IPS-18a (cell line): Measurements from ENCODE around the gene PRKN.

Experiments
- H3K27ac ChIP-seq: one replicate; pipeline ENCODE4 v1.5.1; 2013; ENCODE audit warnings: low read length
- H3K27me3 ChIP-seq: one replicate; pipeline ENCODE4 v1.6.1; 2013; ENCODE audit warnings: mild to moderate bottlenecking, low read length; ENCODE audit not compliant: control insufficient read depth, insufficient read depth
- H3K36me3 ChIP-seq: one replicate; pipeline ENCODE4 v1.6.1; 2013; ENCODE audit warnings: low read depth, low read length; ENCODE audit not compliant: control insufficient read depth
- H3K4me1 ChIP-seq: one replicate; pipeline ENCODE4 v1.6.1; 2013; ENCODE audit warnings: low read depth, low read length; ENCODE audit not compliant: control insufficient read depth
- H3K4me3 ChIP-seq: one replicate; pipeline ENCODE4 v1.5.1; 2013; ENCODE audit warnings: low read length
- H3K9ac ChIP-seq: one replicate; pipeline ENCODE4 v1.6.1; 2013; ENCODE audit warnings: mild to moderate bottlenecking, low read length, moderate library complexity
- H3K9me3 ChIP-seq: one replicate; pipeline ENCODE4 v1.6.1; 2013; ENCODE audit warnings: low read depth, low read length; ENCODE audit not compliant: control insufficient read depth

The PRKN gene

GRCh38 chr6:162478192-162478671, 249.3 kb downstream of the PRKN start:
- H3K36me3 ChIP-seq = no peaks in the 10 kb centered on the region
- H3K27ac ChIP-seq = no peak overlapping the region
- no peaks in the 10 kb centered on the region for H3K4me1 ChIP-seq
- H3K4me3 ChIP-seq = no peak overlapping the region
- no peaks in the 10 kb centered on the region for H3K9me3 ChIP-seq
- no peaks in the 10 kb centered on the region for H3K27me3 ChIP-seq
- no peak overlapping the region for H3K9ac ChIP-seq

GRCh38 chr6:162474722-162475121, 252.8 kb downstream of the PRKN start:
- no peaks in the 10 kb centered on the region for H3K9me3 ChIP-seq
- no peak overlapping the region for H3K4me3 ChIP-seq
- H3K27ac ChIP-seq = no peak overlapping the region
- H3K9ac ChIP-seq = no peak overlapping the region
- H3K36me3 ChIP-seq = no peaks in the 10 kb centered on the region
- H3K4me1 ChIP-seq = no peaks in the 10 kb centered on the region
- no peaks in the 10 kb centered on the region for H3K27me3 ChIP-seq

DNA sequence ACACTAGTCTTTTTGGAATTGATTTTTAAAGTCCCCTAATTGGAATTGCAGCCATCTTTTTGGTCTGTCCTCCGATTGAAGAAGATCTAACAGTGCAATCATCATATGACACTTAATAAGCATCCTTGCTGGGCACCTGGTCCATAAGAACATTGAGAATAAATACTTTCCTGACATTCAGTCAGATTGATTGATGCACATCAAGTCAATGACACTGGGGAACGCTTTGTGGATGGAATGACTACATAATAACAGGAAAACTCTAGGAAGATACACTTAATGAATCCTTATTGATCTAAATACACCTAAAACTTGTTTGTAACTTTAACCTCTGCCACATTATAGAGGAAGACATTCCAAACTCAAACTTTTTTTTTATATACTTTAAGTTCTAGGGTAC, 255.7 kb downstream of the PRKN start:
- H3K4me3 ChIP-seq = no peak overlapping the region
- H3K9me3 ChIP-seq = no peaks in the 10 kb centered on the region
- no peaks in the 10 kb centered on the region for H3K36me3 ChIP-seq
- H3K27me3 ChIP-seq = no peaks in the 10 kb centered on the region
- no peaks in the 10 kb centered on the region for H3K4me1 ChIP-seq
- no peak overlapping the region for H3K27ac ChIP-seq
- H3K9ac ChIP-seq = no peak overlapping the region

GRCh38 chr6:162468326-162468725, 259.2 kb downstream of the PRKN start:
- Histone ChIP-seq H3K4me1 (no peaks in the 10 kb centered on the region), H3K4me3 (no peak overlapping the region), H3K9me3 (no peaks in the 10 kb centered on the region), H3K27me3 (no peaks in the 10 kb centered on the region), H3K9ac (no peak overlapping the region), H3K27ac (no peak overlapping the region), H3K36me3 (no peaks in the 10 kb centered on the region)

DNA sequence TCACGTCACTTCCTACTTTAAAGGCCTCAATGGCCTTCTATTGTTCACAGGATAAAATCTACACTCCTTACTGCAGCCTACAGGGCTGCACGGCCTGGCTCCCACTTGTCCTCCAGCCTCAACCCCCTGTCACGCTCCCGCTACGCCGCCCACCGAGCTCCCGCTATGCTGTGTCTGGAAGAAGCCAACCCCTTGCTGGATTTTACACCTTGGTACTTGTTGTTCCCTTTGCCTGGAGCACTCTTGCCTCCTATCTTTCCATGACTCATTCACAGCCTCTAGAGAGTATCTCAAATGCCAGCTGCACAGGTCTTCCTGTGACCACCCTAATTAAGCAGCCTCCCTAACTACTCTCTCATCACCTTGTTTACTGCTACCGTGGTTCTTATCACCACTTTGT, 259.9 kb downstream of the PRKN start:
- H3K36me3 ChIP-seq = no peaks in the 10 kb centered on the region
- H3K4me1 ChIP-seq = no peaks in the 10 kb centered on the region
- no peak overlapping the region for H3K9ac ChIP-seq
- H3K9me3 ChIP-seq = no peaks in the 10 kb centered on the region
- no peaks in the 10 kb centered on the region for H3K27me3 ChIP-seq
- no peak overlapping the region for H3K4me3 ChIP-seq
- no peak overlapping the region for H3K27ac ChIP-seq

- Histone ChIP-seq H3K4me1 (no peaks in the 10 kb centered on the region), H3K4me3 (no peak overlapping the region), H3K9me3 (no peaks in the 10 kb centered on the region), H3K27me3 (no peaks in the 10 kb centered on the region), H3K36me3 (no peaks in the 10 kb centered on the region), H3K27ac (no peak overlapping the region), H3K9ac (no peak overlapping the region)
These were observed 264.0 kb downstream of the PRKN start for GRCh38 chr6:162463576-162463975.

GRCh38 chr6:162459985-162460384, 267.6 kb downstream of the PRKN start:
- H3K27ac ChIP-seq = no peak overlapping the region
- no peak overlapping the region for H3K9ac ChIP-seq
- H3K27me3 ChIP-seq = no peaks in the 10 kb centered on the region
- no peaks in the 10 kb centered on the region for H3K36me3 ChIP-seq
- H3K4me1 ChIP-seq = no peaks in the 10 kb centered on the region
- no peaks in the 10 kb centered on the region for H3K9me3 ChIP-seq
- H3K4me3 ChIP-seq = no peak overlapping the region

DNA sequence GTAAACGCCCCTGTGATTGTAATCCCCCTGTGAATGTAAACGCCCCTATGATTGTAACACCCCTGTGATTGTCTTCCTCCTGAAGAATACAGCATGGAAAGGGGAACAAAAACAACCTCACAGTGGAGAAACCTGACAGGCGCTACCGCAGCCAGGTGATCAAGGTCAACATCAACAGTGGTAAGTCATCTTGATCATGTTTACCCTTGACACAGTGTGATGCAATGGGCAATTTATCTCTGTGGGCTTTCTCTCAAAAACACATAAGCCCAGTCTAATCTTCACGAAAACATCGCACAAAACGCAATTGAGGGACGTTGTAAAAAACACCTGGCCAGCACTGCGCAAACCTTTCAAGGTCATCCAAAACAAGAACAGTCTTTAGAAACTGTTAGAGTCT, 277.2 kb downstream of the PRKN start:
- Histone ChIP-seq H3K4me3 (no peak overlapping the region), H3K36me3 (no peaks in the 10 kb centered on the region), H3K27me3 (no peaks in the 10 kb centered on the region), H3K9ac (no peak overlapping the region), H3K27ac (no peak overlapping the region), H3K4me1 (no peaks in the 10 kb centered on the region), H3K9me3 (no peaks in the 10 kb centered on the region)

DNA sequence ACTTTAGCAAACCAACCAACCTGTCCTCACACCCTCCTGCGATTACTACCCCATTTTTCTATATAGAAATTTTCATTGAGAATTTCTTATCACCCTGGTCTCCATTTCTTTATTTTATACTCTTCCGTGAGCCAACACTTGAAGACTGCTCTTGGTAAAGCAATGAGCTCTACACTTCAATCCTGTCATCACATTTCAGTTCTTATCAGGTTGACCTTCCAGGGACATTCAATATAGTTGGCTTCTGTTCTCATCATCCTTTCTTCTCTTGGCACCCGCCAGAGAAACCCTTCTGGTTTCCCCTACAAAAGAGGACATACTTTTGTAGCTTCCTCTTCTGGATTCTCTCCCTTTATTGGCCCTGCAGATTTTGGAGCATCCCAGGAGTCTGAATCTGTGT, 279.3 kb downstream of the PRKN start:
- Histone ChIP-seq H3K9ac (no peak overlapping the region), H3K27me3 (no peaks in the 10 kb centered on the region), H3K4me1 (no peaks in the 10 kb centered on the region), H3K4me3 (no peak overlapping the region), H3K27ac (no peak overlapping the region), H3K36me3 (no peaks in the 10 kb centered on the region), H3K9me3 (no peaks in the 10 kb centered on the region)

GRCh38 chr6:162443101-162443500, 284.5 kb downstream of the PRKN start:
- H3K27ac ChIP-seq = no peak overlapping the region
- no peak overlapping the region for H3K4me3 ChIP-seq
- peaks cover 4% of the 10 kb centered on the region for H3K9me3 ChIP-seq
- H3K27me3 ChIP-seq = no peaks in the 10 kb centered on the region
- no peaks in the 10 kb centered on the region for H3K36me3 ChIP-seq
- H3K9ac ChIP-seq = no peak overlapping the region
- H3K4me1 ChIP-seq = peaks cover 23% of the 10 kb centered on the region

DNA sequence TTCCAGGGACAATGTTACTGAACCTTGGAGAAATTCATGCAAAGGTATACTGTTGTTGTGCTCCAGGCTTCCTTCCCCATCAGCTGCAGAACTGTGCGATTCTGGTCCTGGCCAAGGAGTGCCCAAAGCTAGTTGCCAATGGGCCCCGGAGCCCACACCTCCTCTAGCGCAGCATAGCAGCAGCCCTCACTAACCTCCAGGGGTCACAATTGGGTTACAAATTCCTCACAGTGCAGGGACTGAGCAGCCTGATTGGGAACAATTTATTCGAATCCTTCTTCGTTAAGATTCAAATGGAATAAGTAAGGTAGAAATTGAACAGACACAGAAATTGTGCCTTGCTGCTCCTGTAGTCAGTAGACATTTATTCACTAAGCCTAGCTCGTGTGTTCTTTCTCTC, 284.9 kb downstream of the PRKN start:
- peaks cover 23% of the 10 kb centered on the region for H3K4me1 ChIP-seq
- H3K4me3 ChIP-seq = no peak overlapping the region
- no peaks in the 10 kb centered on the region for H3K36me3 ChIP-seq
- peaks cover 8% of the 10 kb centered on the region for H3K9me3 ChIP-seq
- no peak overlapping the region for H3K27ac ChIP-seq
- no peak overlapping the region for H3K9ac ChIP-seq
- no peaks in the 10 kb centered on the region for H3K27me3 ChIP-seq

DNA sequence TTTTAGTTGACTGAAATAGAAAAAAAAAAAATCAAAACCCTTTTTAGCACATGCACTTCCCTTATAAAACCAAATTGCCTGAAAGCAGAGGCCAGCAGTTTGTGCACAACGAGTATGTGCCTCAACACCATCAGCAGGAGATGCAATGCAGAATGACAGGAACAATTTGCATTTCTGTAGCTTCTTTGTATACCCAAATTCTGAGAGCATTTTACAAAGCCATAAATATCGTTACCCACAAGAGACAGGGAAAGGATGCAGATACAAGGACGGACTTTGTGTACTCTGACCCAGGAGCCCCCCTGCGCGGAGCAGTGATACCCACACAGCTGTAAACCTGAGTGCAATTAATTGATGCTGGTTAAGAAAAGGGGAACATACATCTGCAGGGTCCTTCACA, 285.6 kb downstream of the PRKN start:
- Histone ChIP-seq H3K36me3 (no peaks in the 10 kb centered on the region), H3K4me1 (peaks cover 23% of the 10 kb centered on the region), H3K9me3 (peaks cover 13% of the 10 kb centered on the region), H3K27me3 (no peaks in the 10 kb centered on the region), H3K27ac (no peak overlapping the region), H3K9ac (no peak overlapping the region), H3K4me3 (no peak overlapping the region)
